GM19238 (cell line): ENCODE results near the gene TLX1.

ENCODE experiments used
- DNase-seq: peaks from one replicate; pipeline ENCODE4 v3.0.0; 2011; ENCODE audit warnings: low spot score; ENCODE audit not compliant: insufficient read length

Gene TLX1

DNA sequence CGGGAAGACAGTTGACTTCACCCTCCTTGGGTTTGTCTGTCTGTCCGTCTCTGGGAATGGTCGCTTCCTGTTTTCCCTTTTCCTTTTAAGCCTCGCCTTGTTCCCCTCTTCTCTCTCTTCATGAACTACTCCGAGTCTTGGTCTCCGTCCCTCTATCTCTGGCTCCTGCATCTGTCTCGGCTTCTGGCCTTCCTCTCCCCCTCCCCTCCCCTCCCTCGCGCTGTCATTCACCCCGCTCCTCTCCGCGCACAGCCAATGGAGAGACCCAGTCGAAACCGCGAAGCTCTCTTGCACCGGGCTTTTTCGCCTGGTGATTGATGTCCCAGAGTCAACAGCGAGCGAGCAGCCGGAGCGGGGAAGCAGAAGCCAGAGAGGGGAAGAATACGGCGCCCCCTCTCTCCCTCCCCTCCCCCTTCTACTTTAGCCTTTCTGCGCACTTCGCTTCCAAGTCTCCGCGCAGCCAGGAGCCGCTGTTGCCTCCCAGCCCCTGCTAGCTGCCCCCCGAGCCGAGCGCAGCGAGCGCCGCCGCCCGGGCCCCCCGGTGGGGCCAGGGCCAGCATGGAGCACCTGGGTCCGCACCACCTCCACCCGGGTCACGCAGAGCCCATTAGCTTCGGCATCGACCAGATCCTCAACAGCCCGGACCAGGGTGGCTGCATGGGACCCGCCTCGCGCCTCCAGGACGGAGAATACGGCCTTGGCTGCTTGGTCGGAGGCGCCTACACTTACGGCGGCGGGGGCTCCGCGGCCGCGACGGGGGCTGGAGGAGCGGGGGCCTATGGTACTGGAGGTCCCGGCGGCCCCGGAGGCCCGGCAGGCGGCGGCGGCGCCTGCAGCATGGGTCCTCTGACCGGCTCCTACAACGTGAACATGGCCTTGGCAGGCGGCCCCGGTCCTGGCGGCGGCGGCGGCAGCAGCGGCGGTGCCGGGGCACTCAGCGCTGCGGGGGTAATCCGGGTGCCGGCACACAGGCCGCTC, at the start of gene TLX1:
Gene TLX1 (plus strand): TSS at position 317 of the 978 bp plus-strand sequence. CDS start 242 bp downstream, at position 559.
- DNase-seq, result no peak

DNA sequence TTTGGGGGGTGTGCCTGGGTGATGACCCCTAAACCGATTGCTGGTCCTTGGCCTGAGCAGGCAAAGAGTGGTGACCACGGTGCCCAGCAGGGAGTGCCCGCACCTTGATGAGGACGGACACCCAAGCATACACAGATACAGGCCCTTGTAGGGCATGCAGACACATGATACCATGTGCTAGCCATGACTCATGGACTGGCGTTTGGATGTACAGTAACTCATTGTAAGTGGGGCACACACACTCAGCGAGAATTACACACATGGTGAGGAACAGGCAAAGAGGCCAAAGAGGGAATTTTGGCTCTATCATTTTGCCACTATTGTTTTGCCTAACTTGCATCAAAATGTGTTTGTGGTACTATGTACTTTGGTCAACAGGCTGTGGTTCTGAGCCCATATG, 45.3 kb upstream of the TLX1 start:
- no peak for DNase-seq

DNA sequence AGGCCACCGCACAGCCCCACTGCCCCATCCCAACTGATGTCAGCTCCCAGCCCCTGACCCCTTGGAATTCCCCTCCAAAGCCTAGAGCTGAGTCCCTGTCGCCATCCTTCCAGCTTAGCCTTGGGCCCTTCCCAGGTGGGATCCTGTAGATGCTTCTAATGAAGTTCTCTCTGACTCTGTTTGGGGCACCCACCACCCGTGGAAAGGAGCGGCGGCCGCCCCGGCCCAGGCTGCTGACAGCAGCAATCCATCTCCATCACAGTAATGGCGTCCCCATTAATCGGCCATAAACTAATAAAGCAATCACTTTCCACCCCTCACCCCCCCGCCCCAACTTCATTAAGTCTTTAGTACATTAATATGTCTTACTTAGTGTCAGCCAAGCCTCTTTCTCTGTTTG, 43.7 kb upstream of the TLX1 start:
- DNase-seq, result no peak

DNA sequence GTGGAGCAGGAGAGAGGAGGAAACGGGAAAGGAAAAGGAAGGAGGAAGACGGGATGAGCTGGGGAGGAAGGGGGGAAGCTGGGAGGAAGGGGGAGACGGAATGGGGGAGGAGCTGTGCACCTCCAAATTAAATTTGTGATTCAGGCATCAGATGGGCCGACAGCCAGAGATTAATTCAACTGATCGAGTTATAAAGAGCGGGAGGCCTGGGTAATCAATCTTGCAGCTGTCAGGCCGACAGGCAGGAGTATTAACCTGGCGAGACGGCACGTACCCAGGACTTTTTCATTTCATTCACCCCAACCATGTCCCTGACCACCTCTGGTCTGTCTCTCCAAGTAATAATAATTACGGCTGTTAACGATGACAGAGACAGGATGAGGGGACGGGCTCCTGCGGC, 43.1 kb upstream of the TLX1 start:
- DNase-seq, result no peak

DNA sequence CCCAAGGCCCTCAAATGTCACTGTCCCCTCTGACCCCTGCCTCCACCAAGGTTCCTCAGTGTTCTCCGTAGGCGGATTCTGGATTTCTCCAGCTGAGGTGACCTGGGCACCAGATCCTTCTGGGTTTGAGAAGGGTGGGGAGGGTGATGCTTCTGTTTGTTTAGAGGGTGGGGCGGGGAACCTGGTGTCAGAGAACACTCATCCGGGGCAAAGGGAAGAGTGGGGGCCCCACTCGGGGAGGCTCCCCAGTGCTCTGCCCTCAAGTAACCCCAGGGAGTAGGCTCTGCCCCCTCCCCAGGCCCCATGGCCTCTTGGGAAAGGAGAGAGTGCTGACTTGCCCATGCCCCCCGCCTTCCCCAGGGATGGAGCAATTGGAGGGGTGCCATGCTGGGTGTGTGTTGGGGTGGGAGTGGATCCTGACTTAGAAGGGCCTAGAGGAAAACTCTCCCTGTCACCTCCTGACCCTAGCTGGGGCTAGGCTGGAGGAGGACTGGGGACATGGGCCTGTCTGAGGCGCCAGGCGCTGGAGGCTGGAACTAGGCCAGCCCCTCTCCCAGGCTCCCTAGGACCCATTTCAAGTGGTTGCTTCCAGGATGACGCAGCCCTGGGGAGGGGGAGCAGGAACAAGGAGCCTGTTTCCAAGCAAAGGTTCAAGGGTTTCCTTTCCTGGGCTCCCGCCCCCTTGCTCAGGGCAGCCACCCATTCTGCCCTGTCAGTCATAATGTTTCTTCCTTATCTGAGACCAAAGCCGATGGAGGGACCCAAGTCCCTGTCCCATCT, 41.4 kb upstream of the TLX1 start:
- no peak for DNase-seq

DNA sequence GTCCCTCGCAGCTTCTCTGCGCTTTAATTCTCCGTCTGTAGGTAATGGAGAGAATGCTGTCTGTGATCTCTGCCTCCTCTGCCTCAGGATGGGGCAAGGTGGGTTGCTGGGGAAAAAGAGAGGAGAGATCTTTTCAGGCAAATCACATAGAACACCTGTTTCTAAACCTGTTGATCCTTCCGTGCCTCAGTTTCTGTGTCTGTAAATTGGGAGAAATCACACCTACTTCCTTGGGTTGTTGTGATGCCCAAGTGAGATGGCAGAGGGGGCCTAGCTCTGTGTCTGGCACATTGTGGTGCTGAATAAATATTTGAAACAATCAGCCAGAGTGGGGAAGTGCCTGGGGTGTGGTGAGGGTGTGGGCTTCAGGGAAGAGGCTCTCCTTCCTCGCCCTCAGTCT, 40.5 kb upstream of the TLX1 start:
- DNase-seq, result no peak

DNA sequence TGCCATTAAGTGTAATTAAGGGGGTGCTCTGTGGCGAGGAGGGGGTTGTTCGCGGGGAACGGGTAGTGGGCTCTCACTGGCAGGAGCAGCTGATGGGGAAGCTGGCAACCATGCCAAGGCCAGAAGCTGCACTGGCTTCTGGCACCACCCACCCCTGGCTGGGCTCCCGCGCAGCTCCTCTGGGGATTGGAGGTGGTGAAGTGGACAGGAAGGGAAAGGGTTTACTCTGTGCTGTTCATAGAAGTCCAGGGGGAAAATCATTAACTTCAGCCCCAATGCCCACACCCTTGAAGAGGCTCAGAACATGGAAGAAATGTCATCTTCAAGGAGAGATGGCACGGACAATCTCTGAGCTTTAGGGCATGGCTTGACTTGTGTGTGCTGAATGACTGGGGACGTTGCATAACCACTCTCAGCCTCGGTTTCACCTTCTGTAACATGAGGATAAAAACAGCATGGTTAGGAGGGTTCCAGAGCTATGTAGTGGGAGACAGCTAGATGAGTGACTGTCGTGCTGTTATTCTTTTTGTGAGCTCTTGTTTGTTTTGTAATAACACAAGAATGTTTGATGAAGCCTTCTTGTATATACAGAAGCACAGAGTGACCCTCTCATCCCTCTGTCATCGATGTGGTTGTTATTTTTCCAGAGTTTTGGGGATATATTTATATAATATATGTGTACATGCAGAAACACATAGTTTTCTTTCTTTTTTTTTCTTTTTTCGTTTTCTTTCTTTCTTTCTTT, 39.4 kb upstream of the TLX1 start:
- no peak for DNase-seq

DNA sequence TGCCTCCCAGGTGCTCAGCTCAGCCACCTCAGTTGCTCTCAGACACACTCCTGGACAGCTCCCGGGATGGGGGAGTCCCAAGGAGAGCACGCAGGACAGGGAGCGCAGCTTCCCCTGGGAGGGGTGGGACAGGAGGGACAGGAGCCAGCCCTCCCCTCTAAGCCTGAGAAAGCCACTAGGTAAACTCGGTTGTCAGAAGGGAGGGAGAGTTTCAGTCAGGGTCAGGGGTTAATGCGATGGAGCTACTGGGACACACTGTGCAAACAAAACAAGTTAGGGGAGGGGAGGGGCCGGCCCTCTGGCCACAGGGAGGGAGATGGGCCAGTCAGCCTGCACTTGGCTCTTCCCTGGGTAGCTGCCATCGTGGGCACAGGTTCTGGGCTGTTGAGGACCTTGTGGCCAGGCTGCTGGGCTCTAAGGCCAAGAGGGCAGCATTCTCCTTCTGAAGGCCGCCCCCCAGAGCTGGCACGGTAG, 38.2 kb upstream of the TLX1 start:
- DNase-seq, result no peak

DNA sequence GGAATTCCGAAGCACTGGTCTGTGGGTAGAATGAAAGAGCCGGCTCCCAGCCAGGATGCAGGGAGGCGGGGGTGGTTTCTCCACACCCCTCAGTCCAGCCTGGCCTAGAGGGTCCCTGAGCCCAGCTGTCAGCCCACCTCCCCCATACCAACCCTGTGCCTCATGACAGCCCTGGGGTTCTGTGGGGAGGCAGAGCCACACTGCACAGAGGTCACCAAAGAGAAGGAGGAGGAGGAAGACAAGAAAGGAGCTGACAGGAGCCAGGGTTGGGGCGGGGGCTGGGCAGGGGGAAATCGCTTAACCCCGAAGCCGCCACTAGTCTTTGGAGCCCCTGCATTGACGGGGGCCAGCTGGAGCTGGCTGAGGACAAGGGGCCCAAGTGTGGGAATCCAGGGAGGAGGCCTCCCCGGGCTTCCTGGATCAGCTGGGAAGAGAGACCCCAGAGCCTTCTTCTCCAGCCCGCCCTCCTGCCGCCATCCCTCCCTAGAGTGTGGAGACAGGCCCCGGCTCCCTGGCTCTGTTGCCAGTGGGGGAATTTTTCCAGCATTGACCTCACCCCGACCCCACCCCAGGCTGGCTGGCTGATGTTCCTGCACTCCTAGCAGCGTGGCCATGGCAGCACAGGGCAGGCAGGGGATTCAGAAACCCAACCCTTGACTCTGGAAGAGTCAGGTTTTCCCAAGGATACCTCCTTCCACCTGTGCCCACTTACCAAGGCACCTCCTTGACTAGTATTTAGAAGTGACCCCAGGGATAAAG, 36.8 kb upstream of the TLX1 start:
- DNase-seq, result no peak

DNA sequence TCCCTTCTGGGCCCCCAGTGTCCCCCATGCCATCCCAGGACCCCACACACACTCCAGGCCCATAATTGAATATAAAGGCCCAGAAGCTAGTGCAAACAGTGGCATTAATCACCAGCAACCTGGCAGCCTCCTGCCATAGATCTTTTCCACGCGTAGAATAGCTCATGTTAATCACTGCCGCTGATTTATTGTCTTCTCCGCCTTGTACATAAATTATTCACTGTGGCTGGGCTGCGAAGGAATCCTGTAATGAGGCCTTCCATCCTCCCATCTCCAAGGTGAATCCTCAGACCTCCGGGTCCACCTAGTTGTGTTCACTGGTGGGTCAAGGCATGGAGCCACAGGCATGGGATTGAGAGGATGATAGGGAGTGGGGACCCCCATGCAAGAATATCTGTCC, 36.1 kb upstream of the TLX1 start:
- DNase-seq, result no peak

DNA sequence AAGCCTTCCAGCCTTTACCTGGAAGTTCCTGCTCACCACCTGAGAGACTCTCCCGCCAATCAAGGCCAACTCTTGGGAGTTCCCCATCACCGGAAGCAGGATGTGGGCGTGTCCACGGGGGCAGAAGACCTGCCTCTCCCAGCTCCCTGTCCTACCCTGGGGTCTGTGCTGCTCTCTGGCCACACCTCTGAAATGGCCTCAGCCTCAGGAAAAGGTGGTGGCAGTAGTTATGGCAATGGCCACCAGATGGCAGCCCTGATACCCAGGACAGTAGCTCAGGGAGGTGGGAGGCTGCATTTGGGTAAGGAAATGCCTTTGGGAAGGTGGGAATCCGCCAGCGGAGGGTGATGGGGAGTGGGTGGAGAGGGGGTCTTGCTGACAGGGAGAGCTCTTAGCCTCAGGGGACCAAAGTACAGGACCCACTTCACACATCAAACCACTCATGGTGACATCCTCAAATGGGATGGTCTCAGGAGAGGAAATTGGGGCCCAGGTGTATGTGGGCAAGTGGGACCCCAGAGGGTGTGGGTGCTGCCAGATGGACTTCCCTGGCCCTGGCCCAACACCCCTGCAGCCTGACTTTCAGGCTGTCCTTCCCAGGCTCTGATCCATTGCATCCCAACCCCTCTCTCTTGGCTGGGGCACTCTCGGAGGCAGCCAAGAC, 35.4 kb upstream of the TLX1 start:
- peak; percentile 75 for DNase-seq

DNA sequence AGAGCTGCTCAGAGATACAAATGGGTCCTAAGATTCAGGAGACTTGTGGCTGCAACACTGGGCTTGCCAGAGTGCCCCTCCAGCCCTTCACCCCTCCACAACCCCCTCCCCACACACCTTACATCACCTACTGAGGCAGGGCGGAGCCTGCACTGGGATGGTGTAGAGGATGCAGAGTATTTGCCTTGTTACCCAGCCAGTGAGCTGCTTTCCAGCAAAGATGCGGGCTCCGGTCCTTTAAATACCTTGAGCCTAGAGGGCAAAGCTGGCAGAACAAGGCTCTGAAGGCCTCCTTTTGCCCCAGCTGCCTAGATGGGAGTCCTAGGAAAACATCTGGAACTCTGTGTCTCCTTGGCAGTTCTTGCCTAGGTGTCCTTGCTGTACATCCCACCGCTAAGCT, 34.7 kb upstream of the TLX1 start:
- DNase-seq, result no peak

DNA sequence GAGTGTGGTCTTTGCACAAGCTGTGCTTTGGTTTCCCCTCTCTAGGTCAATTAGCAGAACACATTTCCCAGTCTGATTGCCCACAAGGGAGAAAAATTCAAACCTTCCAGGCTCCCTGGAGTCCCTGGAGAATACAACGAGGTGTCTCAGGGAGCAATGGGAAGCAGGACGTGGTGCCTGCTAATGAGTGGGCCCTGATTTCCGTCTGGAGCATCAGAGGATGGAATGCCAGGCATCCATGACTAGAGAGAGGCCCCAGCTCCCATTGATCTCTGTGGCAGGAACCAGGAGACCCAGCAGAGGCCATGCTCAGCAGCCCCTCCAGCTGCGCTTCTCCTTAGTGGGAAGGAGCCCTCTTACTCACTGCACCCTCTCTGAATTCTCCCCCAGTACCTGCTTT, 33.2 kb upstream of the TLX1 start:
- no peak for DNase-seq

DNA sequence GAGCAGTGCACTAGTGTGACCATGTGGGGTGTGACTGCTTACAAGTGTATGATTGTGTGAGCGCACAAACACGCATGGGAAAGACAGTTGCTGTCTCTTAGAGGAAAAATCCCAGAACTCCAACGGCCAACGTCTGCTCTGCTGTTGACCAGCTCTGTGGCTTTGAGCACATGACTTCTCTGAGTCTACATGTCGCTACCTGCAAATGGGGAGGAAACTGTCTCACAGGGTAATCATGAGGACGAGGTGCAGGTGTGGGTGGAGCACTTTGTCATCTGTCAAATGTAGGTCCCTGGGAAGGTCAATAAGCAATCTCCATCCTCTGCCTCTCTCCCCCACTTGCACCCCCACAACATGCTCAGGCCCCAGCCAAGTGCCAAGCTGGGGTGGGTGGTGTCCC, 31.2 kb upstream of the TLX1 start:
- DNase-seq, result no peak

DNA sequence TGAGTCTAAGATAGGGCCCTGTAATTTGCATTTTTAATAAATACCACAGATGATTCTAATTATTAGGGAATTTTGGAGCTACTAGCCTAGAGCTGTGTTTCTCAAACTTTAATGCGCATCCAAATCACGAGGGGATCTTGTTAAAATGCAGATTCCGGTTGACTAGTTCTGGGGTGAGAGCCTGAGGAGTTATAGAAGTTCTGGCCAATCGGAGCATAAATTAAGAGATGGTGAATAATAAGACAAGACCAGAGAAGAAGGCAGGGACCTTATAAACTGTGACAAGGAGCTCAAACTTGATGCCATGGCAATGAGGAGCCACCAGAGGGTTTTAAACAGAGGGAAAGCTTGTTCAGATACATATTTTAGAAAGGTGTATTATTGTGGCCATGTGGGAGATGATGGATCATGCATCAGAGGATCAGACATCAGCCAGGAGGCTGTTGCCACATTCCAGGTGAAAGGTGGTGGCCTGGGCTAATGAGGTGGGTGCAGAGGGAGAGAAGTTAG, 29.7 kb upstream of the TLX1 start:
- no peak for DNase-seq

DNA sequence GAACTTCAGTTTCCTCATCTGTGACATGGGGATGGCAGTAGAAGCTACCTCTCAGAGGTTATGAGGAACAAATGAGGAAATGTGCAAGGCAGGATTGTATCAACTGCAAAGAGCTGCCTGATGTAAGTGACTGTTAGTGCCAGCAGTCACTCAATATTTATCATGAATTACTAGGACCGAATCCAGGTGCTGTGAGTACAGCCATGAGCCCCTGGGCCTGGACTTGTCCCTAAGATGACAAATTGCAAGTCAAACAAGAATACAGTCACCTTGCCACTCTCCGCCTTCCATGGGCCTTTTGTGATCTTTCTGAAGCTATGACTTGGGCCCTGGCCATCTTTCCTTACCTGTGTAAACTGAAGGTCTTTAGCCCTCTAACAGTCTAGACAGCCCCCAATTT, 27.7 kb upstream of the TLX1 start:
- no peak for DNase-seq

DNA sequence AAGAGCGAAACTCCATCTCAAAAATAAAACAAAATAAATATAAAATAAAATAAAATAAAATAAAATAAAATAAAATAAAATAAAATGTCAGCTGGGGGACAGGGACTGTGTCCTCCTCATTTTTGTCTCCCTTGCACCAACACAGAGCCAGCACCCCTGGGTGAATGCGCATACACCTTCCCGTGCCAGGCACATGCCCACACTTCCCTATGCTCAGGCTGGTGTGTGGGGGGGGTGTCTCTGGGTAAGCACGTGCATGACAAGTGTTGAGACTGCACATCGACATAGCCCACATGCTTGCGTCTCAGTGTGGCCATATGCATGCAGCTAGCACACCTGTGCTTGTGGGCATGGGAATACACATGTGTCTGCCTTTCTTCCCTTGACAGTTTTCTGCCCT, 24.7 kb upstream of the TLX1 start:
- no peak for DNase-seq

DNA sequence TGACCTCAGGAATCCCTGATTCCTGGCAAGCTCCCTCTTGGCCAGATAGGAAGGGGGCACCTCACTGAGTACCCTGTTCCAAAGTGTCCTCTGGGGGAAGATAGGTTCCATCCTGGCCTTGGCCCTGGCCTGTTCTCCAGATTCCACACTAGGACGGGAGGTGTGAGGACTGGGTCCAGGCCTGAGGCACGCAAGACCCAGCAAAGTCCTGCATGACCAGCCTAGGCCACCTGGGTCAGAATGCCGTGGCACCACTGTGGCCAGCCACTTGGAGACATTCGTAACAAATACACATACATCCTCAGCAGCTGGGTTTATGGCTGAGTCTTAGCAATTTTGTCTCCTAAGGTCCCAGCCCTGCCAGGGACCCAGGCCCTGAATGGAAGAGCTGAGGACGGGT, 23.3 kb upstream of the TLX1 start:
- no peak for DNase-seq

DNA sequence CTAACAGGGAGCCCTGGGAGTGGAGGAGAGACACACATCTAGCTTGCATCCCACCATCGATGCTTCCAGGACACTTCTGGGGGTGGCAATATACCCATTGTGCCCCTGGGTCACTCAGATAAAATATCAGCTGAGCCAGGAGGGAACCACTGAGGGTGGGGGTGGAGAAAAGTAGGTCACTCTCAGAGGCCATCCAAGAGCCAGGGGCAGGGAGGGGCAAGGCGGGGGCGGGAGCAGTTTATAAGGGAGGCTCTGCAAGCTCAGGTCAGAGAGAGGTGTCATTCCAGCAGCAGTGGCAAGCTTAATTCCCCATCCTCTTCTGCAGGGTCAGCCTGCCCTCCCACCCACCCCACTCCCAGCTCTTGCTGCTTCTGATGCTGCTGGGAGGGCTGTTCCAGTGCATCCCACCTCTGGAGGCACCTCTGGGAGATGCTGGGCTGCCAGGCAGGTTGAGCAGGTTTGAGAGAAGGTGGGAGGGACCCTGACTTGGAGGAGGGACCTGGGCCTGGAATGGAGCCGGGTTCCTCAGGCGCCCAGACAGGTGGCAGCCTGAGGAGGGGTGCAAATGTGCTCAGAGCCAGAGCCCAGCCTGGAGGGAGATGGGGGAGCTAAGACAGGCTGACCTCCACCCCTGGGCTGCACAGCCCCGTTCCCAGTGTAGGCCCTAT, 20.1 kb upstream of the TLX1 start:
- no peak for DNase-seq

DNA sequence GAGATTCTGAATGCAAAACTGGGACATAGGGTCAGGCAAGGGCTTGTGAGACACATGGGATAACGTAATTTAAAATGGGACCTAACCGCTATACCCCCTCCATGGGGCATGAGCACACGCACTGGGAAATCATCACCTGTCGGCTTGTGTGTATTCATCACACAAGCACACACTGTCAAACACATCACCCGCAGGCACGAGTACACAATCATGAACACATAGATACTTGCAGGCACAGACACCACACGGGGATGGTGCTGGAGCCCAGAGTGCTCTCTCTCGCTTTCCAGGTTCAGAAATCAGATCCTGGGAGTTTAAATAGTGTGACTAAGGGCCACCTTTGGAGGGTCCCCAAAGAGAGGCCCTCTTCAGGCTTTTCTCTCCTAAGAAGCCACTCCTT, 19.6 kb upstream of the TLX1 start:
- no peak for DNase-seq
